ENCODE results near the gene GNPAT.

GNPAT gene

GRCh38 chr1:231317306-231318014 is 76.4 kb downstream of the GNPAT start:
- no peak for DNase-seq (ENCODE audit: low read depth)

- DNase-seq (ENCODE audit: low read depth): no peak
These were observed 77.0 kb downstream of the GNPAT start for GRCh38 chr1:231318015-231318355.

- no peak for DNase-seq (ENCODE audit: low read depth)
These were observed 77.6 kb downstream of the GNPAT start for GRCh38 chr1:231318568-231318967.

- DNase-seq (ENCODE audit: low read depth): no peak
These were observed 78.1 kb downstream of the GNPAT start for GRCh38 chr1:231319080-231319479.

- no peak for DNase-seq (ENCODE audit: low read depth)
These were observed 82.0 kb downstream of the GNPAT start for GRCh38 chr1:231322880-231323530.

GRCh38 chr1:231324660-231325059 is 83.6 kb downstream of the GNPAT start:
- DNase-seq (ENCODE audit: low read depth): no peak

- DNase-seq (ENCODE audit: low read depth): no peak
These were observed 85.2 kb downstream of the GNPAT start for GRCh38 chr1:231326248-231326647.
